ENCODE results near the gene ACRV1. TPM values are rescaled to one million over a fixed set of nuclear protein-coding genes. Genes with fewer than 3 reads are reported as not detected.
A peak's percentile ranks its signal among the peaks of the same experiment; 100 is the strongest.
"Not testable (repeated sequence)": the region's sequence is repeated elsewhere in the genome, so short reads cannot be mapped to it uniquely, and the experiment has no call there.

The ACRV1 gene
- total RNA-seq: not detected
- polyA plus RNA-seq: not detected

GRCh38 chr11:125680747-125681146, at the start of gene ACRV1:
TSS of gene ACRV1 (minus strand) at chr11:125680847. CDS start at chr11:125680780, 67 bp downstream.
- Mint-ChIP-seq H3K27ac (peak within 1 kb of the TSS in 1 of 3 donors; percentile 56), H3K4me3 (no peak within 1 kb of the TSS)
- no peak for ATAC-seq (ENCODE audit: low read depth in 2 of 2)

GRCh38 chr11:125728969-125729368, 48.3 kb upstream of the ACRV1 start:
- Histone ChIP-seq H3K4me1 (ENCODE audit: control insufficient read depth, insufficient read depth, low read length, poor library complexity, severe bottlenecking) (no peaks in the 10 kb centered on the region), H3K27me3 (ENCODE audit: control insufficient read depth, insufficient read depth, low read length) (peaks cover 12% of the 10 kb centered on the region), H3K27ac (ENCODE audit: insufficient read depth, low read length, poor library complexity, severe bottlenecking) (no peak overlapping the region), H3K4me3 (ENCODE audit: low read depth, low read length) (no peak overlapping the region), H3K9me3 (ENCODE audit: control insufficient read depth in 2 of 2, low read length in 2 of 2) (no peaks in the 10 kb centered on the region), H3K36me3 (ENCODE audit: control insufficient read depth, insufficient read depth, low read length) (no peaks in the 10 kb centered on the region)
- ATAC-seq (ENCODE audit: low read depth in 2 of 2): no peak
- Mint-ChIP-seq H3K27ac (no peak overlapping the region), H3K4me1 (no peaks in the 10 kb centered on the region), H3K36me3 (no peaks in the 10 kb centered on the region), H3K4me3 (no peak overlapping the region), H3K27me3 (peaks cover 9% of the 10 kb centered on the region), H3K9me3 (peaks cover 0 to under 1% (median 0%) of the 10 kb centered on the region in 7 donors)
- DNase-seq: no peak

More at GRCh38 chr11:125680747-125681146, at the start of gene ACRV1:
- Histone ChIP-seq H3K27ac (ENCODE audit: insufficient read depth, low read length, poor library complexity, severe bottlenecking) (no peak within 1 kb of the TSS), H3K9me3 (ENCODE audit: control insufficient read depth in 2 of 2, low read length in 2 of 2) (no peaks in the 10 kb centered on the region), H3K27me3 (ENCODE audit: control insufficient read depth, insufficient read depth, low read length) (no peaks in the 10 kb centered on the region), H3K4me3 (ENCODE audit: low read depth, low read length) (no peak within 1 kb of the TSS), H3K36me3 (ENCODE audit: control insufficient read depth, insufficient read depth, low read length) (no peaks in the 10 kb centered on the region), H3K4me1 (ENCODE audit: control insufficient read depth, insufficient read depth, low read length, poor library complexity, severe bottlenecking) (no peaks in the 10 kb centered on the region)
- H3K27me3 Mint-ChIP-seq: peaks cover 1% of the 10 kb centered on the region
- peaks cover 0 to 4% (median 0%) of the 10 kb centered on the region in 4 donors for H3K4me1 Mint-ChIP-seq
- no peaks in the 10 kb centered on the region for H3K9me3 Mint-ChIP-seq
- no peaks in the 10 kb centered on the region for H3K36me3 Mint-ChIP-seq
- DNase-seq: no peak

GRCh38 chr11:125724125-125724524, 43.5 kb upstream of the ACRV1 start:
- Mint-ChIP-seq H3K4me1 (no peaks in the 10 kb centered on the region), H3K36me3 (no peaks in the 10 kb centered on the region), H3K27ac (no peak overlapping the region), H3K27me3 (peaks cover 9% of the 10 kb centered on the region), H3K9me3 (peaks cover 0 to 5% (median 0%) of the 10 kb centered on the region in 7 donors), H3K4me3 (no peak overlapping the region)
- H3K27ac ChIP-seq (ENCODE audit: insufficient read depth, low read length, poor library complexity, severe bottlenecking): no peak overlapping the region
- no peaks in the 10 kb centered on the region for H3K36me3 ChIP-seq (ENCODE audit: control insufficient read depth, insufficient read depth, low read length)
- peak in 1 of 3 donors; percentile 17 for DNase-seq
- no peak overlapping the region for H3K4me3 ChIP-seq (ENCODE audit: low read depth, low read length)
- no peak for ATAC-seq (ENCODE audit: low read depth in 2 of 2)
- peaks cover 10% of the 10 kb centered on the region for H3K27me3 ChIP-seq (ENCODE audit: control insufficient read depth, insufficient read depth, low read length)
- no peaks in the 10 kb centered on the region for H3K9me3 ChIP-seq (ENCODE audit: control insufficient read depth in 2 of 2, low read length in 2 of 2)
- H3K4me1 ChIP-seq (ENCODE audit: control insufficient read depth, insufficient read depth, low read length, poor library complexity, severe bottlenecking): no peaks in the 10 kb centered on the region

GRCh38 chr11:125720781-125721180, 40.1 kb upstream of the ACRV1 start:
- Histone ChIP-seq H3K9me3 (ENCODE audit: control insufficient read depth in 2 of 2, low read length in 2 of 2) (no peaks in the 10 kb centered on the region), H3K27ac (ENCODE audit: insufficient read depth, low read length, poor library complexity, severe bottlenecking) (no peak overlapping the region), H3K36me3 (ENCODE audit: control insufficient read depth, insufficient read depth, low read length) (no peaks in the 10 kb centered on the region), H3K27me3 (ENCODE audit: control insufficient read depth, insufficient read depth, low read length) (peaks cover 6% of the 10 kb centered on the region), H3K4me1 (ENCODE audit: control insufficient read depth, insufficient read depth, low read length, poor library complexity, severe bottlenecking) (no peaks in the 10 kb centered on the region), H3K4me3 (ENCODE audit: low read depth, low read length) (no peak overlapping the region)
- Mint-ChIP-seq H3K9me3 (peaks cover 0 to 5% (median 0%) of the 10 kb centered on the region in 7 donors), H3K4me3 (no peak overlapping the region), H3K27ac (no peak overlapping the region), H3K27me3 (peaks cover 9% of the 10 kb centered on the region), H3K4me1 (no peaks in the 10 kb centered on the region), H3K36me3 (no peaks in the 10 kb centered on the region)
- no peak for ATAC-seq (ENCODE audit: low read depth in 2 of 2)
- DNase-seq: no peak

- not testable (repeated sequence) for H3K9me3 Mint-ChIP-seq; H3K4me1 ChIP-seq (ENCODE audit: control insufficient read depth, insufficient read depth, low read length, poor library complexity, severe bottlenecking); H3K9me3 ChIP-seq (ENCODE audit: control insufficient read depth in 2 of 2, low read length in 2 of 2); ATAC-seq (ENCODE audit: low read depth in 2 of 2); H3K4me3 Mint-ChIP-seq; H3K4me1 Mint-ChIP-seq; DNase-seq; H3K36me3 Mint-ChIP-seq; H3K27ac ChIP-seq (ENCODE audit: insufficient read depth, low read length, poor library complexity, severe bottlenecking); H3K4me3 ChIP-seq (ENCODE audit: low read depth, low read length); H3K27ac Mint-ChIP-seq; H3K36me3 ChIP-seq (ENCODE audit: control insufficient read depth, insufficient read depth, low read length); H3K27me3 ChIP-seq (ENCODE audit: control insufficient read depth, insufficient read depth, low read length); H3K27me3 Mint-ChIP-seq
Observed at GRCh38 chr11:125704686-125705085, 24.0 kb upstream of the ACRV1 start.

GRCh38 chr11:125701858-125702621, 21.4 kb upstream of the ACRV1 start:
- no peak overlapping the region for H3K27ac Mint-ChIP-seq
- H3K27me3 Mint-ChIP-seq: peaks cover 10% of the 10 kb centered on the region

GRCh38 chr11:125701018-125701610, 20.5 kb upstream of the ACRV1 start:
- H3K4me3 Mint-ChIP-seq: no peak overlapping the region
- H3K36me3 Mint-ChIP-seq: no peaks in the 10 kb centered on the region

More at GRCh38 chr11:125701858-125702621, 21.4 kb upstream of the ACRV1 start:
- H3K4me1 Mint-ChIP-seq: no peaks in the 10 kb centered on the region
- no peaks in the 10 kb centered on the region for H3K27me3 ChIP-seq (ENCODE audit: control insufficient read depth, insufficient read depth, low read length)
- ATAC-seq (ENCODE audit: low read depth in 2 of 2): no peak
- no peaks in the 10 kb centered on the region for H3K9me3 ChIP-seq (ENCODE audit: control insufficient read depth in 2 of 2, low read length in 2 of 2)
- no peak overlapping the region for H3K4me3 ChIP-seq (ENCODE audit: low read depth, low read length)
- H3K9me3 Mint-ChIP-seq: peaks cover 0 to 2% (median 0%) of the 10 kb centered on the region in 7 donors
- no peak overlapping the region for H3K27ac ChIP-seq (ENCODE audit: insufficient read depth, low read length, poor library complexity, severe bottlenecking)
- no peaks in the 10 kb centered on the region for H3K4me1 ChIP-seq (ENCODE audit: control insufficient read depth, insufficient read depth, low read length, poor library complexity, severe bottlenecking)
- H3K36me3 Mint-ChIP-seq: no peaks in the 10 kb centered on the region
- no peak for DNase-seq
- no peaks in the 10 kb centered on the region for H3K36me3 ChIP-seq (ENCODE audit: control insufficient read depth, insufficient read depth, low read length)
- no peak overlapping the region for H3K4me3 Mint-ChIP-seq

More at GRCh38 chr11:125701018-125701610, 20.5 kb upstream of the ACRV1 start:
- ATAC-seq (ENCODE audit: low read depth in 2 of 2) (no peak), DNase-seq (no peak)
- Histone ChIP-seq H3K9me3 (ENCODE audit: control insufficient read depth in 2 of 2, low read length in 2 of 2) (no peaks in the 10 kb centered on the region), H3K36me3 (ENCODE audit: control insufficient read depth, insufficient read depth, low read length) (no peaks in the 10 kb centered on the region), H3K27me3 (ENCODE audit: control insufficient read depth, insufficient read depth, low read length) (no peaks in the 10 kb centered on the region), H3K4me1 (ENCODE audit: control insufficient read depth, insufficient read depth, low read length, poor library complexity, severe bottlenecking) (no peaks in the 10 kb centered on the region), H3K4me3 (ENCODE audit: low read depth, low read length) (no peak overlapping the region), H3K27ac (ENCODE audit: insufficient read depth, low read length, poor library complexity, severe bottlenecking) (no peak overlapping the region)
- peaks cover 10% of the 10 kb centered on the region for H3K27me3 Mint-ChIP-seq
- peaks cover 0 to under 1% (median 0%) of the 10 kb centered on the region in 7 donors for H3K9me3 Mint-ChIP-seq
- no peaks in the 10 kb centered on the region for H3K4me1 Mint-ChIP-seq
- no peak overlapping the region for H3K27ac Mint-ChIP-seq
